Panc1 (cell line): Measurements from ENCODE around the gene SLCO1B3. TPM values are rescaled to one million over a fixed set of nuclear protein-coding genes. Genes with fewer than 3 reads are reported as not detected.

Source experiments
- ATAC-seq: fragments of 200-7000 bp; cut with Tn5 transposase; 2 replicates; pipeline ENCODE4 v1.9.1; 2020; ENCODE audit warnings: mild to moderate bottlenecking, moderate library complexity
- BruUV-seq: library from RNA; stranded (reverse); fragments of 400-500 nt; replicated peaks from 2 replicates; lab custom pipeline; 2021; lab: Mats Ljungman, UMichigan
- CTCF ChIA-PET: fragments of 300-600 bp; sonication (Branson Sonifier 250); formaldehyde crosslinking; loops from one replicate; lab custom pipeline; 2022; ENCODE audit warnings: antibody characterized with exemption; lab: Charles Lee
- POLR2A ChIA-PET: fragments of 300-600 bp; sonication (Branson Sonifier 250); formaldehyde crosslinking; loops from one replicate; lab custom pipeline; 2022; ENCODE audit warnings: antibody characterized with exemption; lab: Charles Lee
- DNase-seq: peaks from one replicate; pipeline ENCODE4 v3.0.0-alpha.2; 2010; ENCODE audit warnings: low read depth, low spot score
- H3K27ac ChIP-seq: 2 replicates; pipeline ENCODE4 v1.5.1; 2011; ENCODE audit warnings: mild to moderate bottlenecking, low read length, inconsistent platforms
- H3K27me3 ChIP-seq: fragments of 200-500 bp; sonication (Bioruptor generic); 2 replicates; pipeline ENCODE4 v1.6.0; 2014; ENCODE audit warnings: low read length, inconsistent platforms; ENCODE audit not compliant: control insufficient read depth, insufficient read depth
- H3K36me3 ChIP-seq: fragments of 200-500 bp; sonication (Bioruptor generic); 2 replicates; pipeline ENCODE4 v1.5.1; 2014; ENCODE audit warnings: inconsistent platforms, mild to moderate bottlenecking, low read length, moderate library complexity; ENCODE audit not compliant: control insufficient read depth, insufficient read depth
- H3K4me1 ChIP-seq: 2 replicates; pipeline ENCODE4 v1.5.1; 2011; ENCODE audit warnings: inconsistent platforms, mild to moderate bottlenecking, low read length, moderate library complexity; ENCODE audit not compliant: control insufficient read depth, insufficient read depth
- H3K4me3 ChIP-seq, 2 experiments: 2 replicates each; pipeline ENCODE4 v1.5.1; 2011 to 2012; ENCODE audit warnings: low read depth in 2 of 2, low read length in 2 of 2, mild to moderate bottlenecking in 2 of 2, inconsistent platforms in 1 of 2, moderate library complexity in 1 of 2
- H3K9me3 ChIP-seq: fragments of 200-500 bp; sonication (Bioruptor generic); 2 replicates; pipeline ENCODE4 v1.5.1; 2014; ENCODE audit warnings: low read depth, mild to moderate bottlenecking, inconsistent platforms, low read length, moderate library complexity; ENCODE audit not compliant: control insufficient read depth, insufficient read depth
- POLR2AphosphoS5 ChIP-seq: IDR thresholded peaks from 2 replicates; pipeline ENCODE4 v1.6.1; 2012; ENCODE audit warnings: mild to moderate bottlenecking, low read depth, low read length, moderate library complexity
- SIN3A ChIP-seq: IDR thresholded peaks from 2 replicates; pipeline ENCODE4 v1.6.1; 2012; ENCODE audit warnings: low read depth, mild to moderate bottlenecking, low read length, moderate library complexity, borderline replicate concordance; ENCODE audit not compliant: insufficient read depth
- TCF7L2 ChIP-seq: IDR thresholded peaks from 2 replicates; pipeline ENCODE4 v1.6.1; 2011; ENCODE audit warnings: mild to moderate bottlenecking, low read depth, low read length, inconsistent platforms
- in situ Hi-C: cut with HindIII; loops from 2 replicates; pipeline ENCODE4 v1.10.0; 2016; ENCODE audit warnings: low sequenced_read_pairs, low pct_unique_long_range_greater_than_20kb
- intact Hi-C: fragments of 100-400 bp; cut with micrococcal nuclease; formaldehyde crosslinking; loops from one replicate; pipeline ENCODE4 v1.10.0; 2022; ENCODE audit not compliant: unreplicated experiment
- total RNA-seq: library from RNA; stranded (reverse); gene quantifications from one replicate; pipeline ENCODE4 v1.2.1, GENCODE V29; 2021; ENCODE audit not compliant: unreplicated experiment
- TF ChIP-seq, protein P1 (sequence below), 2 experiments: IDR thresholded peaks; 2 replicates each; pipeline ENCODE4 v1.6.1; 2011 to 2012; ENCODE audit warnings: low read depth in 2 of 2, control low read depth in 1 of 2, low read length in 1 of 2, mild to moderate bottlenecking in 1 of 2, moderate library complexity in 1 of 2; ENCODE audit not compliant: insufficient read depth in 1 of 2
- TF ChIP-seq, protein P2 (sequence below): fragments of 450-650 bp; IDR thresholded peaks from 2 replicates; pipeline ENCODE4 v1.5.1; 2017; ENCODE audit warnings: mild to moderate bottlenecking

The SLCO1B3 gene
- total RNA-seq, 1 experiment from 2014 or later: 0.85 TPM

- H3K4me3 ChIP-seq: no peak overlapping the region
- in situ Hi-C loops: no loop called here
- TF ChIP-seq SIN3A (no peak), TCF7L2 (no peak), POLR2AphosphoS5 (no peak)
- TF ChIP-seq, protein P1, sequence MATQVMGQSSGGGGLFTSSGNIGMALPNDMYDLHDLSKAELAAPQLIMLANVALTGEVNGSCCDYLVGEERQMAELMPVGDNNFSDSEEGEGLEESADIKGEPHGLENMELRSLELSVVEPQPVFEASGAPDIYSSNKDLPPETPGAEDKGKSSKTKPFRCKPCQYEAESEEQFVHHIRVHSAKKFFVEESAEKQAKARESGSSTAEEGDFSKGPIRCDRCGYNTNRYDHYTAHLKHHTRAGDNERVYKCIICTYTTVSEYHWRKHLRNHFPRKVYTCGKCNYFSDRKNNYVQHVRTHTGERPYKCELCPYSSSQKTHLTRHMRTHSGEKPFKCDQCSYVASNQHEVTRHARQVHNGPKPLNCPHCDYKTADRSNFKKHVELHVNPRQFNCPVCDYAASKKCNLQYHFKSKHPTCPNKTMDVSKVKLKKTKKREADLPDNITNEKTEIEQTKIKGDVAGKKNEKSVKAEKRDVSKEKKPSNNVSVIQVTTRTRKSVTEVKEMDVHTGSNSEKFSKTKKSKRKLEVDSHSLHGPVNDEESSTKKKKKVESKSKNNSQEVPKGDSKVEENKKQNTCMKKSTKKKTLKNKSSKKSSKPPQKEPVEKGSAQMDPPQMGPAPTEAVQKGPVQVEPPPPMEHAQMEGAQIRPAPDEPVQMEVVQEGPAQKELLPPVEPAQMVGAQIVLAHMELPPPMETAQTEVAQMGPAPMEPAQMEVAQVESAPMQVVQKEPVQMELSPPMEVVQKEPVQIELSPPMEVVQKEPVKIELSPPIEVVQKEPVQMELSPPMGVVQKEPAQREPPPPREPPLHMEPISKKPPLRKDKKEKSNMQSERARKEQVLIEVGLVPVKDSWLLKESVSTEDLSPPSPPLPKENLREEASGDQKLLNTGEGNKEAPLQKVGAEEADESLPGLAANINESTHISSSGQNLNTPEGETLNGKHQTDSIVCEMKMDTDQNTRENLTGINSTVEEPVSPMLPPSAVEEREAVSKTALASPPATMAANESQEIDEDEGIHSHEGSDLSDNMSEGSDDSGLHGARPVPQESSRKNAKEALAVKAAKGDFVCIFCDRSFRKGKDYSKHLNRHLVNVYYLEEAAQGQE (IDR thresholded peaks at IDR 0.05; ENCODE audit: insufficient read depth in 1 of 2, low read depth in 2 of 2, low read length in 1 of 2): no peak
- TF ChIP-seq, protein P2, sequence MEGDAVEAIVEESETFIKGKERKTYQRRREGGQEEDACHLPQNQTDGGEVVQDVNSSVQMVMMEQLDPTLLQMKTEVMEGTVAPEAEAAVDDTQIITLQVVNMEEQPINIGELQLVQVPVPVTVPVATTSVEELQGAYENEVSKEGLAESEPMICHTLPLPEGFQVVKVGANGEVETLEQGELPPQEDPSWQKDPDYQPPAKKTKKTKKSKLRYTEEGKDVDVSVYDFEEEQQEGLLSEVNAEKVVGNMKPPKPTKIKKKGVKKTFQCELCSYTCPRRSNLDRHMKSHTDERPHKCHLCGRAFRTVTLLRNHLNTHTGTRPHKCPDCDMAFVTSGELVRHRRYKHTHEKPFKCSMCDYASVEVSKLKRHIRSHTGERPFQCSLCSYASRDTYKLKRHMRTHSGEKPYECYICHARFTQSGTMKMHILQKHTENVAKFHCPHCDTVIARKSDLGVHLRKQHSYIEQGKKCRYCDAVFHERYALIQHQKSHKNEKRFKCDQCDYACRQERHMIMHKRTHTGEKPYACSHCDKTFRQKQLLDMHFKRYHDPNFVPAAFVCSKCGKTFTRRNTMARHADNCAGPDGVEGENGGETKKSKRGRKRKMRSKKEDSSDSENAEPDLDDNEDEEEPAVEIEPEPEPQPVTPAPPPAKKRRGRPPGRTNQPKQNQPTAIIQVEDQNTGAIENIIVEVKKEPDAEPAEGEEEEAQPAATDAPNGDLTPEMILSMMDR: no peak
- H3K4me1 ChIP-seq: no peaks in the 10 kb centered on the region
- POLR2A ChIA-PET: no interaction called here
- intact Hi-C loops: no loop called here
- no TSS peak for BruUV-seq
- ATAC-seq (no peak), DNase-seq (no peak)
- CTCF ChIA-PET: no interaction called here
- H3K36me3 ChIP-seq: no peaks in the 10 kb centered on the region
- H3K27ac ChIP-seq: no peak overlapping the region
- H3K27me3 ChIP-seq: no peaks in the 10 kb centered on the region
- no peaks in the 10 kb centered on the region for H3K9me3 ChIP-seq
Observed at GRCh38 chr12:20830456-20830855, 20.0 kb downstream of the SLCO1B3 start.

DNA sequence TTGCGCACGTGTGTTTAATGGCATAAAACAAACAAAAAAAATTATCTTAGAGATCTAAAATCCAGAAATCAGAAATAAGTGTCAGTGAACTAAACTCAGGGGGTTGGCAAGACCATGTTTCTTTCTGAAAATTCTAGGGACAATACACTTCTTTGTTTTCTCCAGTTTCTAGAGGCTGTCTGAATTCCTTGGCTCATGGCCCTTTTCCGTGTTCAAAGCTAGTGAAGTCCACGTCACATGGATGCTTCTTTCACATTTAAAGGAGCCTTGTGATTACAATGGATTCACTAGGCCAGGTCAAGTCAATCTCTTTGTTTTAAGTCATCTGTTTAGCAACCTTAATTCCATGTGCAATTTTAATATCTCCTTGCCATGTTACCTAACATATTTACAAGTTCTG is 22.4 kb downstream of the SLCO1B3 start:
- H3K27me3 ChIP-seq: no peaks in the 10 kb centered on the region
- in situ Hi-C loops: no loop called here
- no peak for TF ChIP-seq POLR2AphosphoS5
- no peak for TF ChIP-seq SIN3A
- TF ChIP-seq TCF7L2: no peak
- H3K9me3 ChIP-seq: no peaks in the 10 kb centered on the region
- BruUV-seq: no TSS peak
- intact Hi-C loops: no loop called here
- CTCF ChIA-PET: no interaction called here
- DNase-seq: no peak
- ATAC-seq: no peak
- no peaks in the 10 kb centered on the region for H3K4me1 ChIP-seq
- H3K27ac ChIP-seq: no peak overlapping the region
- H3K36me3 ChIP-seq: no peaks in the 10 kb centered on the region
- POLR2A ChIA-PET: no interaction called here
- H3K4me3 ChIP-seq: no peak overlapping the region

GRCh38 chr12:20852649-20853048 is 42.1 kb downstream of the SLCO1B3 start:
- POLR2A ChIA-PET: no interaction called here
- CTCF ChIA-PET: no interaction called here
- TF ChIP-seq, protein P2: no peak
- TF ChIP-seq POLR2AphosphoS5 (no peak), SIN3A (no peak), TCF7L2 (no peak)
- TF ChIP-seq, protein P1 (IDR thresholded peaks at IDR 0.05; ENCODE audit: insufficient read depth in 1 of 2, low read depth in 2 of 2, low read length in 1 of 2): no peak
- intact Hi-C loops: no loop called here
- Histone ChIP-seq H3K4me3 (no peak overlapping the region), H3K27ac (no peak overlapping the region), H3K9me3 (no peaks in the 10 kb centered on the region), H3K27me3 (no peaks in the 10 kb centered on the region), H3K4me1 (no peaks in the 10 kb centered on the region), H3K36me3 (no peaks in the 10 kb centered on the region)
- ATAC-seq (no peak), DNase-seq (no peak)
- BruUV-seq: no TSS peak
- in situ Hi-C loops: no loop called here
